Fibroblast of lung (primary cell): ENCODE results near the gene SYCN. TPM values are rescaled to one million over a fixed set of nuclear protein-coding genes. Genes with fewer than 3 reads are reported as not detected.

Experiments used
- DNase-seq, 2 donors: peaks; one replicate each; pipeline versions ENCODE4 v3.0.0 to v3.0.0-alpha.2; 2010; ENCODE audit warnings: low read depth in 2 of 2
- H2AFZ ChIP-seq: 2 replicates; pipeline ENCODE4 v1.5.1; 2012; ENCODE audit warnings: low read length, control low read depth, inconsistent platforms
- H3K27ac ChIP-seq: 2 replicates; pipeline ENCODE4 v1.5.1; 2011; ENCODE audit warnings: low read length, control low read depth; ENCODE audit not compliant: insufficient read depth
- H3K27me3 ChIP-seq: 2 replicates; pipeline ENCODE4 v1.5.1; 2011; ENCODE audit warnings: mild to moderate bottlenecking, low read length; ENCODE audit not compliant: control insufficient read depth, insufficient read depth
- H3K36me3 ChIP-seq: 2 replicates; pipeline ENCODE4 v1.5.1; 2011; ENCODE audit warnings: low read length; ENCODE audit not compliant: control insufficient read depth, insufficient read depth
- H3K4me1 ChIP-seq: 2 replicates; pipeline ENCODE4 v1.5.1; 2011; ENCODE audit warnings: low read length; ENCODE audit not compliant: control insufficient read depth, insufficient read depth; ENCODE audit errors: extremely low read depth
- H3K4me2 ChIP-seq: 2 replicates; pipeline ENCODE4 v1.5.1; 2011; ENCODE audit warnings: low read length, control low read depth; ENCODE audit not compliant: insufficient read depth; ENCODE audit errors: extremely low read depth
- H3K4me3 ChIP-seq, 4 experiments: fragments of 200-600 bp in 1 of 4; sonication (generic) in 1 of 4; replicated peaks in 1 of 4; 2 replicates each; pipeline ENCODE4 v1.5.1; 2011 to 2016; ENCODE audit warnings: low read length in 4 of 4, low read depth in 3 of 4, mild to moderate bottlenecking in 3 of 4, control low read depth in 2 of 4, inconsistent platforms in 1 of 4, mixed read lengths in 1 of 4; ENCODE audit not compliant: insufficient read depth in 1 of 4; ENCODE audit errors: control extremely low read depth in 1 of 4
- H3K79me2 ChIP-seq: 2 replicates; pipeline ENCODE4 v1.5.1; 2012; ENCODE audit warnings: mild to moderate bottlenecking, low read length, inconsistent platforms; ENCODE audit not compliant: control insufficient read depth, insufficient read depth
- H3K9ac ChIP-seq: 2 replicates; pipeline ENCODE4 v1.5.1; 2011; ENCODE audit warnings: mild to moderate bottlenecking, low read length, control low read depth; ENCODE audit not compliant: insufficient read depth
- H3K9me3 ChIP-seq: 2 replicates; pipeline ENCODE4 v1.5.1; 2012; ENCODE audit warnings: low read depth, low read length; ENCODE audit not compliant: control insufficient read depth, insufficient read depth
- H4K20me1 ChIP-seq: 2 replicates; pipeline ENCODE4 v1.5.1; 2011; ENCODE audit warnings: low read length; ENCODE audit not compliant: control insufficient read depth, insufficient read depth; ENCODE audit errors: extremely low read depth
- CTCF ChIP-seq, 2 donors: IDR thresholded peaks in 1 of 2; conservative IDR thresholded peaks in 1 of 2; 1 replicate in 1 of 2; 2 replicates in 1 of 2; pipeline ENCODE4 v1.5.1; 2011 to 2012; ENCODE audit warnings: low read length in 2 of 2, control low read depth in 1 of 2, inconsistent platforms in 1 of 2, low read depth in 1 of 2, mild to moderate bottlenecking in 1 of 2
- EZH2 ChIP-seq: IDR thresholded peaks from 2 replicates; pipeline ENCODE4 v1.5.1; 2012; ENCODE audit warnings: low read length, control low read depth, mild to moderate bottlenecking; ENCODE audit errors: missing control alignments
- polyA plus RNA-seq, 2 donors: library from polyadenylated mRNA; depleted of rRNA in 1 of 2; stranded (reverse) in 1 of 2; unstranded in 1 of 2; fragments of >200 nt; gene quantifications; 2 replicates each; pipeline ENCODE4 v1.2.1, GENCODE V29; 2011 to 2012; ENCODE audit warnings: missing spikeins in 1 of 2
- total RNA-seq: library from RNA; depleted of rRNA; stranded (reverse); fragments of >200 nt; gene quantifications from 2 replicates; pipeline ENCODE4 v1.2.1, GENCODE V29; 2014

The SYCN gene
- total and polyA plus RNA-seq, 2 donors (not counting 1 experiment from before 2014, with no cell fraction given) = not detected

- Histone ChIP-seq H3K27me3 (no peaks in the 10 kb centered on the region), H3K9me3 (no peaks in the 10 kb centered on the region), H3K27ac (no peak overlapping the region), H3K9ac (no peak overlapping the region), H3K4me3 (no peak overlapping the region), H2AFZ (no peak overlapping the region), H3K79me2 (peaks cover 15% of the 10 kb centered on the region), H3K36me3 (peaks cover 2% of the 10 kb centered on the region), H3K4me2 (no peak overlapping the region), H4K20me1 (no peaks in the 10 kb centered on the region), H3K4me1 (no peaks in the 10 kb centered on the region)
- TF ChIP-seq CTCF (conservative IDR thresholded peaks at IDR 0.05 in 1 of 2, IDR thresholded peaks at IDR 0.05 in 1 of 2; ENCODE audit: low read depth in 1 of 2, low read length in 2 of 2) = no peak
- no peak for TF ChIP-seq EZH2
- DNase-seq = no peak
Observed at GRCh38 chr19:39164289-39164688, 39.8 kb downstream of the SYCN start.

- no peak overlapping the region for H3K9ac ChIP-seq
- H4K20me1 ChIP-seq = no peaks in the 10 kb centered on the region
- H3K4me2 ChIP-seq = no peak overlapping the region
- no peak overlapping the region for H2AFZ ChIP-seq
- H3K36me3 ChIP-seq = peaks cover 2% of the 10 kb centered on the region
- H3K27ac ChIP-seq = no peak overlapping the region
- DNase-seq = no peak
- peaks cover 20% of the 10 kb centered on the region for H3K79me2 ChIP-seq
- H3K4me1 ChIP-seq = no peaks in the 10 kb centered on the region
- TF ChIP-seq CTCF (conservative IDR thresholded peaks at IDR 0.05 in 1 of 2, IDR thresholded peaks at IDR 0.05 in 1 of 2; ENCODE audit: low read depth in 1 of 2, low read length in 2 of 2) (no peak), EZH2 (no peak)
- no peaks in the 10 kb centered on the region for H3K27me3 ChIP-seq
- H3K9me3 ChIP-seq = no peaks in the 10 kb centered on the region
- no peak overlapping the region for H3K4me3 ChIP-seq
Observed at GRCh38 chr19:39163621-39164020, 40.4 kb downstream of the SYCN start.

GRCh38 chr19:39162441-39163043, 41.5 kb downstream of the SYCN start:
- Histone ChIP-seq H3K79me2 (peaks cover 28% of the 10 kb centered on the region), H3K27ac (no peak overlapping the region), H3K36me3 (peaks cover 2% of the 10 kb centered on the region), H3K4me2 (no peak overlapping the region), H3K9ac (no peak overlapping the region), H4K20me1 (no peaks in the 10 kb centered on the region), H3K4me3 (no peak overlapping the region), H3K4me1 (no peaks in the 10 kb centered on the region), H3K9me3 (no peaks in the 10 kb centered on the region), H2AFZ (no peak overlapping the region), H3K27me3 (no peaks in the 10 kb centered on the region)
- no peak for TF ChIP-seq CTCF (conservative IDR thresholded peaks at IDR 0.05 in 1 of 2, IDR thresholded peaks at IDR 0.05 in 1 of 2; ENCODE audit: low read depth in 1 of 2, low read length in 2 of 2)
- TF ChIP-seq EZH2 = no peak
- no peak for DNase-seq
